K562 (cell line): ENCODE data around the gene NDOR1. TPM values are rescaled to one million over a fixed set of nuclear protein-coding genes. Genes with fewer than 3 reads are reported as not detected.

Experiments used
- FOXA3 ChIP-seq, 2 experiments: fragments of 450-650 bp in 1 of 2; sonication (generic) in 1 of 2; formaldehyde crosslinking; IDR thresholded peaks in 1 of 2; conservative IDR thresholded peaks in 1 of 2; 2 replicates each; pipeline versions ENCODE4 v1.4.0 to v1.8.0; 2020 to 2022; ENCODE audit warnings: mild to moderate bottlenecking in 2 of 2, missing genetic modification reagents in 1 of 2
- GATAD2B ChIP-seq: fragments of 450-650 bp; IDR thresholded peaks from 2 replicates; pipeline ENCODE4 v1.6.1; 2017; ENCODE audit warnings: mild to moderate bottlenecking, borderline replicate concordance
- HMGN3 ChIP-seq: IDR thresholded peaks from 2 replicates; pipeline ENCODE4 v1.6.1; 2011; ENCODE audit warnings: borderline replicate concordance, low read depth, mild to moderate bottlenecking, mixed read lengths, low read length; ENCODE audit not compliant: insufficient read length; ENCODE audit errors: extremely low read depth
- JUN ChIP-seq, 2 experiments: sonication (generic) in 1 of 2; formaldehyde crosslinking in 1 of 2; IDR thresholded peaks; 2 replicates each; pipeline versions ENCODE4 v1.6.1 to v1.8.0; 2012 to 2022; ENCODE audit warnings: borderline replicate concordance in 2 of 2, mild to moderate bottlenecking in 2 of 2, improper control_type of control experiment in 1 of 2, low read depth in 1 of 2, low read length in 1 of 2, missing genetic modification reagents in 1 of 2
- SPI1 ChIP-seq: IDR thresholded peaks from 2 replicates; pipeline ENCODE4 v1.6.1; 2011; ENCODE audit warnings: low read depth, low read length, control low read depth, borderline replicate concordance
- TEAD1 ChIP-seq, 2 experiments: fragments of 450-650 bp in 1 of 2; sonication (generic) in 1 of 2; formaldehyde crosslinking; IDR thresholded peaks; 2 replicates each; pipeline versions ENCODE4 v1.4.0 to v1.8.0; 2020 to 2022; ENCODE audit warnings: mild to moderate bottlenecking in 2 of 2, missing genetic modification reagents in 1 of 2
- ZNF354B ChIP-seq: fragments of 250-450 bp; sonication (Bioruptor Pico); IDR thresholded peaks from 2 replicates; pipeline ENCODE4 v1.4.0; 2020
- ZNF561 ChIP-seq: fragments of 450-650 bp; formaldehyde crosslinking; conservative IDR thresholded peaks from 2 replicates; pipeline ENCODE4 v1.4.0; 2020; ENCODE audit warnings: mild to moderate bottlenecking, moderate library complexity
- polyA plus RNA-seq, 8 experiments: library from polyadenylated mRNA; depleted of rRNA in 4 of 8; stranded (reverse) in 5 of 8; unstranded in 3 of 8; fragments of >200 nt; fragmentation: Nextera tagmentation in 2 of 8; fragmentation: Illumina TruSeq in 1 of 8; extraction: Ambion mirVana in 2 of 8; extraction: Trizol in 1 of 8; gene quantifications; 2 replicates each; pipeline versions ENCODE4 v1.2.1 to v1.2.3, GENCODE V29; 2011 to 2014; ENCODE audit warnings: inconsistent platforms in 1 of 8, missing spikeins in 1 of 8
- total RNA-seq, 7 experiments: library from RNA; depleted of rRNA in 6 of 7; stranded (reverse); fragments of >200 nt in 6 of 7; fragmentation: Illumina TruSeq in 2 of 7; extraction: Trizol in 2 of 7; gene quantifications; 2 replicates each; pipeline versions ENCODE4 v1.2.1 to v1.2.3, GENCODE V29; 2011 to 2021; ENCODE audit warnings: low replicate concordance in 1 of 7
- TF ChIP-seq, protein P1 (sequence below): sonication (generic); formaldehyde crosslinking; IDR thresholded peaks from 2 replicates; pipeline ENCODE4 v1.8.0; 2022; ENCODE audit warnings: mild to moderate bottlenecking, low read depth, missing genetic modification reagents
- TF ChIP-seq, protein P2 (sequence below), 2 experiments: fragments of 450-650 bp; formaldehyde crosslinking in 1 of 2; IDR thresholded peaks; 2 replicates each; pipeline versions ENCODE4 v1.4.0 to v1.6.1; 2014 to 2020; ENCODE audit warnings: mild to moderate bottlenecking in 2 of 2, borderline replicate concordance in 1 of 2, low read depth in 1 of 2
- TF ChIP-seq, protein P3 (sequence below): fragments of 450-650 bp; formaldehyde crosslinking; IDR thresholded peaks from 2 replicates; pipeline ENCODE4 v1.4.0; 2020; ENCODE audit warnings: mild to moderate bottlenecking, moderate library complexity
- TF ChIP-seq, protein P4 (sequence below): fragments of 450-650 bp; formaldehyde crosslinking; IDR thresholded peaks from 2 replicates; pipeline ENCODE4 v1.4.0; 2022; ENCODE audit warnings: missing genetic modification characterization

Gene NDOR1
- total and polyA plus RNA-seq, 9 of the 15 experiments (the other 6 are each of a cell fraction or from before 2014, with no cell fraction given): 0.06 to 36.9 (median 6.9) TPM

DNA sequence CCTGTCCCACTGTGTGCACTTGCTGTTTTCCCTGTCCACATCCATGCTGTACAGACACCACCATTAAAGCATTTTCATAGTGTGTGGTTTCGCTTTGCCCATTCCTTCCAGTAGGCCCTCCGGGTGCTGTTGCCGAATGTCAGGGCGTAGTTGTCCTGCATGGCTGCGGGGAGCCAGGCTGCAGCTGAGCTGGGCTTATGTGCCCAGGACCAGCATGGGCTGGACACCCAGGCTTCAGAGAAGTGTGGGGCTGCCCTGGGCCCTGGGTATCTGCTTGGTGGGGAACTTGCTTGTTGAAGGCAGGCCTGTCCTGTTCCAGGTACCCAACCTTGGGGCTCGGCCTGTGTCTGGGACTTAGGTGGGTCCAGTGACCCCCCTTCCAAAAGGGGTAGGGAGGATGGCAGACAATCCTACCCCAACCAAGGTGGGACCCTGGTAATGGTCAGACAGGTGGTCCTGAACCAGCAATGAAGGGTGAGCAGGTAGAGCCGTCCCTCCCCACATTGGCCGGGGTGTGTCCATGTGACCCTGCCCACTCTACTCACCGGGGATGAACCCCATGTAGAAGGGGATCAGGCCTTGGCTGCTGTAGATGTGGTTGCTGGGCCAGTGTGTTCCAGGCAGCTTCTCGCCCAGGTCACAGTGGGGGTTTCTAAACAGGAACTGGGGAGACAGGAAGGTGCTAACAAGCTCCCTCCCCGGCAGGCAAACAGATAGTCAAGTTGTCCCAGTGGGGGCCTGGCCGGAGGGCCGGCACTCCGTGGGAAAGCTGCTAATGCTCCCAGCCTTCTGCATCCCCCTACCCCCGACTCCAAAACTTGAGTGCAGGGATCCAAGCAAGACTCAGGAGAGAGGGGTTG lies 38.4 kb downstream of the NDOR1 start (continued):
- TF ChIP-seq HMGN3: no peak
- 0 out of 2 replicates have a peak, but pooled peaks have one; percentile 14 for TF ChIP-seq ZNF354B (CRISPR knock-in tag)
- 0 out of 2 replicates have a peak, but pooled peaks have one; percentile 10 for TF ChIP-seq ZNF561 (CRISPR knock-in tag)
- TF ChIP-seq, protein P1, sequence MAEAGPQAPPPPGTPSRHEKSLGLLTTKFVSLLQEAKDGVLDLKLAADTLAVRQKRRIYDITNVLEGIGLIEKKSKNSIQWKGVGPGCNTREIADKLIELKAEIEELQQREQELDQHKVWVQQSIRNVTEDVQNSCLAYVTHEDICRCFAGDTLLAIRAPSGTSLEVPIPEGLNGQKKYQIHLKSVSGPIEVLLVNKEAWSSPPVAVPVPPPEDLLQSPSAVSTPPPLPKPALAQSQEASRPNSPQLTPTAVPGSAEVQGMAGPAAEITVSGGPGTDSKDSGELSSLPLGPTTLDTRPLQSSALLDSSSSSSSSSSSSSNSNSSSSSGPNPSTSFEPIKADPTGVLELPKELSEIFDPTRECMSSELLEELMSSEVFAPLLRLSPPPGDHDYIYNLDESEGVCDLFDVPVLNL (CRISPR knock-in tag): no peak
- TF ChIP-seq FOXA3 (CRISPR knock-in tag; conservative IDR thresholded peaks at IDR 0.05 in 1 of 2, IDR thresholded peaks at IDR 0.05 in 1 of 2): peak in 1 of 2 experiments; percentile 55; a peak in 1 of 4 replicates
- TF ChIP-seq, protein P2, sequence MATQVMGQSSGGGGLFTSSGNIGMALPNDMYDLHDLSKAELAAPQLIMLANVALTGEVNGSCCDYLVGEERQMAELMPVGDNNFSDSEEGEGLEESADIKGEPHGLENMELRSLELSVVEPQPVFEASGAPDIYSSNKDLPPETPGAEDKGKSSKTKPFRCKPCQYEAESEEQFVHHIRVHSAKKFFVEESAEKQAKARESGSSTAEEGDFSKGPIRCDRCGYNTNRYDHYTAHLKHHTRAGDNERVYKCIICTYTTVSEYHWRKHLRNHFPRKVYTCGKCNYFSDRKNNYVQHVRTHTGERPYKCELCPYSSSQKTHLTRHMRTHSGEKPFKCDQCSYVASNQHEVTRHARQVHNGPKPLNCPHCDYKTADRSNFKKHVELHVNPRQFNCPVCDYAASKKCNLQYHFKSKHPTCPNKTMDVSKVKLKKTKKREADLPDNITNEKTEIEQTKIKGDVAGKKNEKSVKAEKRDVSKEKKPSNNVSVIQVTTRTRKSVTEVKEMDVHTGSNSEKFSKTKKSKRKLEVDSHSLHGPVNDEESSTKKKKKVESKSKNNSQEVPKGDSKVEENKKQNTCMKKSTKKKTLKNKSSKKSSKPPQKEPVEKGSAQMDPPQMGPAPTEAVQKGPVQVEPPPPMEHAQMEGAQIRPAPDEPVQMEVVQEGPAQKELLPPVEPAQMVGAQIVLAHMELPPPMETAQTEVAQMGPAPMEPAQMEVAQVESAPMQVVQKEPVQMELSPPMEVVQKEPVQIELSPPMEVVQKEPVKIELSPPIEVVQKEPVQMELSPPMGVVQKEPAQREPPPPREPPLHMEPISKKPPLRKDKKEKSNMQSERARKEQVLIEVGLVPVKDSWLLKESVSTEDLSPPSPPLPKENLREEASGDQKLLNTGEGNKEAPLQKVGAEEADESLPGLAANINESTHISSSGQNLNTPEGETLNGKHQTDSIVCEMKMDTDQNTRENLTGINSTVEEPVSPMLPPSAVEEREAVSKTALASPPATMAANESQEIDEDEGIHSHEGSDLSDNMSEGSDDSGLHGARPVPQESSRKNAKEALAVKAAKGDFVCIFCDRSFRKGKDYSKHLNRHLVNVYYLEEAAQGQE (IDR thresholded peaks at IDR 0.05; ENCODE audit: borderline replicate concordance): no peak
- TF ChIP-seq, protein P2 (CRISPR knock-in tag; IDR thresholded peaks at IDR 0.05; ENCODE audit: low read depth): no peak
- peak; percentile 59; the same call in 1 of the 2 replicates for TF ChIP-seq SPI1
- no peak for TF ChIP-seq JUN (IDR thresholded peaks at IDR 0.05; ENCODE audit: borderline replicate concordance, low read depth, low read length)
- TF ChIP-seq JUN (CRISPR knock-in tag; IDR thresholded peaks at IDR 0.05; ENCODE audit: borderline replicate concordance): 0 out of 2 replicates have a peak, but pooled peaks have one; percentile 53
- TF ChIP-seq GATAD2B: no peak
- peak; percentile 66 to 80; a peak in 2 of 4 replicates for TF ChIP-seq TEAD1 (CRISPR knock-in tag; IDR thresholded peaks at IDR 0.05)
- TF ChIP-seq, protein P3, sequence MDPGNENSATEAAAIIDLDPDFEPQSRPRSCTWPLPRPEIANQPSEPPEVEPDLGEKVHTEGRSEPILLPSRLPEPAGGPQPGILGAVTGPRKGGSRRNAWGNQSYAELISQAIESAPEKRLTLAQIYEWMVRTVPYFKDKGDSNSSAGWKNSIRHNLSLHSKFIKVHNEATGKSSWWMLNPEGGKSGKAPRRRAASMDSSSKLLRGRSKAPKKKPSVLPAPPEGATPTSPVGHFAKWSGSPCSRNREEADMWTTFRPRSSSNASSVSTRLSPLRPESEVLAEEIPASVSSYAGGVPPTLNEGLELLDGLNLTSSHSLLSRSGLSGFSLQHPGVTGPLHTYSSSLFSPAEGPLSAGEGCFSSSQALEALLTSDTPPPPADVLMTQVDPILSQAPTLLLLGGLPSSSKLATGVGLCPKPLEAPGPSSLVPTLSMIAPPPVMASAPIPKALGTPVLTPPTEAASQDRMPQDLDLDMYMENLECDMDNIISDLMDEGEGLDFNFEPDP (CRISPR knock-in tag): 0 out of 2 replicates have a peak, but pooled peaks have one; percentile 61
- TF ChIP-seq, protein P4, sequence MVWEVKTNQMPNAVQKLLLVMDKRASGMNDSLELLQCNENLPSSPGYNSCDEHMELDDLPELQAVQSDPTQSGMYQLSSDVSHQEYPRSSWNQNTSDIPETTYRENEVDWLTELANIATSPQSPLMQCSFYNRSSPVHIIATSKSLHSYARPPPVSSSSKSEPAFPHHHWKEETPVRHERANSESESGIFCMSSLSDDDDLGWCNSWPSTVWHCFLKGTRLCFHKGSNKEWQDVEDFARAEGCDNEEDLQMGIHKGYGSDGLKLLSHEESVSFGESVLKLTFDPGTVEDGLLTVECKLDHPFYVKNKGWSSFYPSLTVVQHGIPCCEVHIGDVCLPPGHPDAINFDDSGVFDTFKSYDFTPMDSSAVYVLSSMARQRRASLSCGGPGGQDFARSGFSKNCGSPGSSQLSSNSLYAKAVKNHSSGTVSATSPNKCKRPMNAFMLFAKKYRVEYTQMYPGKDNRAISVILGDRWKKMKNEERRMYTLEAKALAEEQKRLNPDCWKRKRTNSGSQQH: peak; percentile 78
